GM19238 (cell line): ENCODE results near the gene GFI1.
"Not testable (repeated sequence)": the region's sequence is repeated elsewhere in the genome, so short reads cannot be mapped to it uniquely, and the experiment has no call there.

Source experiments
- DNase-seq: peaks from one replicate; pipeline ENCODE4 v3.0.0; 2011; ENCODE audit warnings: low spot score; ENCODE audit not compliant: insufficient read length

GFI1 gene

GRCh38 chr1:92465256-92465647 lies 21.5 kb downstream of the GFI1 start:
- no peak for DNase-seq

DNA sequence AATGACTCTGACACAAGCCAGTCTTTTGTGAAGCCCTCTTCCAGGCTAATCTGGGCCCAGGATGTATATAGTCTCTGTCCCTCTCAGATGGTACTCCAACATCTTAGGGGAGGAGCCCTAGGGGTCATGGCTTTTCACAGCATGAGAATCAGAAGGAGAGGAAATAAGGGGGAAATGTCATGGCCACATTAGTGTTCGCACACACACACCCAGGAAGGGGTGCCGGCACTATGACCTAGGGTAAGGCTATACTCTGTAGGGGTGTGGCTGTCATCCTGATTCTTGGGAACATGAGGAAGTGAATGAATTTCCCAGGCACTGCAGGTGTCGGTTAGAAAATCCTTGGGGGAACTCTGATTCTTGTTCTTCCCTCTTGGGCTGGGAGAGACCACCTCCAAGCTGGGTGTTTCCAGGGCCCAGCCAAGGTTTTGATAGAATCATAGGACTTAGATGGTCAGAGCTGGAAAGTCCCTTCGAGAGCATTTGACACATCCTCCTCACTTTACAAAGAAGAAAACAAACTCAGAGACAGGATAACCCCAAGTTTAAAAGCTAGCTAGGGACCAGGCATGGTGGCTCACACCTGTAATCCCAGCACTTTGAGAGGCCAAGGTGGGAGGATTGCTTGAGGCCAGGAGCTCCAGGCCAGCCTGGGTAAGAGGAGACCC lies 22.0 kb downstream of the GFI1 start:
- no peak for DNase-seq

DNA sequence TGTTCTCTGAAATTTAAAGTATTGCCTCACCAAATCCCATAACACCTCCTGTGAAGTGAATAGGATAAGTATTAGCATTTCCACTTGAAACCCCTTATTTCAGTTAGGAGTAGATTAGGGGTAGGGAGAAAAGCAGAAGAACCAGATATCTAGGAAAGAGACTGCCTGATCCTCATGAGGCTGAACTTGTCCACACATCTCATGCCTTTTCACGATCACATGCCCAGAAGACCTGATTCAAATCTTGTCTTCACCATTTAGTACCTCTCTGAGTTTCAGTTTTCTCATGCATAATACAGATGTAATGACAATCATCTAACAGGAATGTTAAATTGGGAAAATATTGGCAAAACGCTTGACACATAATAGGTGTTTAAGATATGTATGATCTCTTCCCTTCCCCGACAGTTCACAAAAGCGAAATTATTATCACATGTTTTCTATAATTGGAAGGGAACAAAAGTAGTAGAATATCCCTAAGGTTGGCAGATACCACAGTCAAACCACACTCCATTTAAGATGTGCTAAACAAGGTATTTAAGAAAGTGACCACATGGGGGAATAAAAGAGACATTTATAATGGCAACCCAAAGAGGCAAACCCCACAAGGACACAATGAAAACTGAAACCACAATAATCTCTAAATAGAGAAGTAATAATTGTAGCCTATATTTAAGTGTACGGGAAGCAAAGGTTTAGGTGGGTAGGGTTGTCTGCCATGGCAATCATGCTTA lies 25.2 kb downstream of the GFI1 start:
- peak; percentile 31 for DNase-seq

DNA sequence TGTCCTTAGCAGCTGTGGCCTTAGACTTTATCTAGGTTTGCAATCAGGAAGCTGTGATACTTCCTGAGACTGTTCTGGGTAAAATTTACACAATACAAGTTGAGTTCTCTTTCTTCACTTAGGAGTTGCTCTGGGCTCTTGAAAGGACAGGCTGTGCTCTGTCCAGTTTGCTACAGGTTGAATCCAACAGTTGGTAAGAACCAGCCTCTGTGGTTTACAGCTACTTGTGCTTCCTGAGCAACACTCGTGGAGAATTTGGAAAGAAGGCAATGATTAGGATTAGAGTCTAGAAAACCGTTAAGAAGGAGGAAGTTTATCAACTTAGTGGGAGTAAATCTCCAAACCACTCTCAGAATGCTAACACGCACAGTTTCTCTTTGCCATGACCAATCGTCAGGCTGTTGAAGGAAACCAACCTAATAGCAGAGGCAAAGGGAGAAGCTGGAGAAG lies 26.8 kb downstream of the GFI1 start:
- no peak for DNase-seq

DNA sequence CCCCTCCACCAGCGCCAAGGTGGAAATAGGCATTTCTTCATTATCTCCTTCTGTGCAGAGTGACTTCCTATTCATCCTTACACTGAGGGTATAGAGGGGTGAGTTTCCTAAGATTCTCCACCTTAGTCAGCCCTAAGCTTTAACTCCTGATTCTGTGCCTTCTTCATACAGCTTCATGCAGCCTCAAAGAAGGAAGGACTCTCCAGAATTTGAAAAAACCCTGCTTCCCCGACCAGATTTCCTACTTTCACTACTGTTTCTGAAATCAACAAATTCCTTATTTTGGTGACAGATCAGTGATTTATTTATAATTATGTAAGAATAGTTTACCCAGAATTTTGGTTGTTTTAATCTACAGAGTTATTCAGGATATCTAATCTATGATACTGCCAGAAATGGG lies 28.6 kb downstream of the GFI1 start:
- DNase-seq, result no peak

DNA sequence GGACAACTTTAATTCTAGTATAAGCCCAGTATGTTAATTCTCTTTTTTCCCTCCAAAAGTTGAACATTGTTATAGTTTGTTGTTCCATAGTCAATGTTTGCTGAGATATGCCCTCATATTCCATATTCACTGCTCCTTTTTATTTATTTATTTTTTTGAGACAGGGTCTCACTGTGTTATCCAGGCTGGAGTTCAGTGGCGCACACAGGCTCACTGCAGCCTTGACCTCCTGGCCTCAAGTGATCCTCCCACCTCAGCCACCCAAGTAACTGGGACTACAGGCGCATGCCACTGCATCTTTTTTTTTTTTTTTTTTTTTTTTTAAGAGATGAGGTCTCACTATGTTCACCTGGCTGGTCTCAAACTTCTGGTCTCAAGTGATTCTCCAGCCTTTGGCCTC lies 38.7 kb downstream of the GFI1 start:
- no peak for DNase-seq

DNA sequence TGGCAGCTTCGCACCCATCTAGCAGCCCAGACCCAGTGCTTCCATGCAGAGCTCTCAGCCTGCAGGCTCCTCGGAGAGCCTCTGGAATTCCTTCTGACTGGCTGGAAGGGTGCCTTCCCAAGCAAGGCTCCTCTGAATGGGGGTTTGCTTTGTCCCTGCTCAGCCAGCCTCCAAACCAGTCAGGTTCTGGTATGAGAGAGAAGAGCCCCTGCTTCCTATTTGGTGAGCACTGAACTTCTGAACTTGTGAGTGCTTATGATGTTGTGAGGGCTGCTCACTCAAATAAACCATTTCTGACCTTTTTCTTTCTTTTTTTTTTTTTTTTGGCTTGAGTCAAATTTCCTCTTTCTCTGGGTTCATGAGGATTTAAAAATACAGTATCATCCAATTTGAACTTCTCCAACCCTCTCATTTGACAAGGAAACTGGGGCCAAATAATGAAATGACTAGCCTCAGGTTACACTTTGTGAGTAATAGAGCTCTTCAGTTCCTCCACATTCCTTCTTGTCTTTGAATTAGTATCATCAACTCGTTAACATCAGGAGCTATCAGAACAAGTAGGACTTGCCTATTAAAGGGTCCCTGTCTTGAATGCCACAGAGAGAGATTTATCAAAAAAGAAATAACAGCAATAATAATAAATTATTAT lies 39.6 kb downstream of the GFI1 start:
- no peak for DNase-seq

GRCh38 chr1:92446546-92446945 lies 40.2 kb downstream of the GFI1 start:
- no peak for DNase-seq

GRCh38 chr1:92445865-92446264 lies 40.9 kb downstream of the GFI1 start:
- DNase-seq, result no peak

DNA sequence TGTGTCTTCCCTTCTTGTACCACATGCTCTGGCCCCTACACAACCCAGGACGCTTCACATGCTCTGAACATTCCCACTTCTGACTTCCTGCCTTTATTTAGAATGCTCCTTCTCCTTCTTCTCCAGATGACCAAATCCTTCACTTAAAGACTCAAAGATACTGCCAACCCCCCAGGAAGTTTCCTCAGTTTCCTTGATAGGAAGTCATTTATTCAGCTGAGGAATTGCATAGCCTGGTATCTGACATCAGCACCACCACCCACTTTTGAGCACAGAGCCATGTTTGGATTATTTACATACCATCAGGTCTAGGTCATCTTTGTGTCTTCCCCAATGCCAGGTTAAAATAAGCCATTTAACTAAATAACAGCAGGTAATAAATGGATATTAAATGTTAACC lies 42.4 kb downstream of the GFI1 start:
- DNase-seq, result no peak

GRCh38 chr1:92443893-92444292 lies 42.8 kb downstream of the GFI1 start:
- no peak for DNase-seq

DNA sequence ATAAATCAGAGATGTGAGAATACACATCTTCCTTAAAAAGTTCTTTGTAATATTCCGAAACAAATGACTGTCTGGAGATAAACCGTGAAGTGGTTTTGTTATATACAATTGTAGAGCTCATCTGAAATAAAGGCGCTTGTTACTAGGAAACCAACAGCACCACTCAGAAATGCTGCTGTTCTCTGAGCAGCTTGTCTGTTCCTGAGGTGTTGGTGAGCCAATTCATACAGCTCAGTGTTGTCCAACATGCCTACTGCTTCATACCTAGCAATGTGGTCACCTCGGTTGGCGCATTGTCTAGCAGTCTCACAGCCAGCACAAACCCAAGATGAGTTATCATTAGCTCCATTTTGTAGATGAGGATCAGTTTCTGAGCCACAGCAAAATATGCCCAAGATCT lies 44.4 kb downstream of the GFI1 start:
- DNase-seq, result no peak

- DNase-seq, result no peak
Measured at GRCh38 chr1:92441697-92442342, 44.9 kb downstream of the GFI1 start.

DNA sequence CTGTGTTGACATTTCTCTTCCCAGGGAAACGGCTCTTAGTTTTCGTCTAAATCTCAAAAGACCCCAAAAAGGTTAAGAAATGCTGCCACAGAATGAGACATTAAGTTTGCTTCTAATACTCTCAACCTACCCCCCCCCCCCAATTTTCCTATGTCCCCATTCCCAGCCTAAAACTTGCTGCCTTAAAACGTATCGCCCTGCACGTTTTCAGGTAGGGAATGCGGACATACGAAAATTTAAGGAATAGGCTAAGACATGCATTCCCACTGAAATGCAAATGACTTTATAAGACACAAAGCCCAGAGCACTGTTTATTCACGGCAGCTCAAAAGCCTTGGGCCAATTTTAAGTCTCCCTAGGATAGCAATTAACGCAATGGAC lies 45.4 kb downstream of the GFI1 start:
- DNase-seq, result no peak

GRCh38 chr1:92439291-92439690 lies 47.4 kb downstream of the GFI1 start:
- DNase-seq, result no peak

DNA sequence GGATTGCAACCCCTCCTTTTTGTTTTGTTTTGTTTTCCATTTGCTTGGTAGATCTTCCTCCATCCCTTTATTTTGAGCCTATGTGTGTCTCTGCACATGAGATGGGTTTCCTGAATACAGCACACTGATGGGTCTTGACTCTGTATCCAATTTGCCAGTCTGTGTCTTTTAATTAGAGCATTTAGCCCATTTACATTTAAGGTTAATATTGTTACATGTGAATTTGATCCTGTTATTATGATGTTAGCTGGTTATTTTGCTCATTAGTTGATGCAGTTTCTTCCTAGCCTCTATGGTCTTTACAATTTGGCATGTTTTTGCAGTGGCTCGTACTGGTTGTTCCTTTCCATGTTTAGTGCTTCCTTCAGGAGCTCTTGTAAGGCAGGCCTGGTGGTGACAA lies 52.2 kb downstream of the GFI1 start:
- DNase-seq, result not testable (repeated sequence)

DNA sequence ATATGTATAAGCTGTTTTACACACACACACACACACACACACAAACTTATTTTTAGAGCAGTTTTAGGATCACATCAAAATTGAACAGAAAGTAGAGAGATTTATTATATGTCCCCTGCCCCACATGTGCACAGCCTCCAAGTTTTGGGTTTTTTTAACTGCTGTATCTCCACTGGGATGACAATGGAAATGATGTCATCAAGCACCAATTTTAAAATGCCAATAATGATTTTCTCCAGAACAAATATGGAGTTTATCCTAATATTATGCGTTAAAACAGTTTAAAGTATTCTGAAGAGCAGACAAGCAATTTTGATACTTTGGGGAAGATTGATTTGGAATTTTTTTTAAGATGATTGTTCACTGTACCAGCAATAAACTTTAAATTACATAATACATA lies 56.7 kb downstream of the GFI1 start:
- DNase-seq, result no peak

DNA sequence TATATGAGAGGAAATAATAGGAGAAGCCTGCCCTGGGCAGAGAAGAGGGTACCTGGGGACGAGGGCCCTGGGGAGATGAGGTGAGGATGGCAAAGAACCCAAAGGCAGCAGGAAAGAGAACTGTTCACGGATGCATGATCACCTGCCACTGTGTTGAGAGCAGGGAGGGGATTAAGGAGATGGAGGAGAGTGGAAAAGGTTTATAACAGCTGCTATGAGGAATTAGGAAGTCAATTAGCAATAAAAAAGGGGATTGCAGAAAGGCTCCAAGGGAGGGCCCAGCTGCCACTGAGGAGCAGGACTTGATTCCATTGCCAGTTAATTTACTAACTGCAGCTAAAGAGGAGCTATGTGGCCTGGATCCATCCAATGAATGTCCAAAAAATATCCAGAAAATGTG lies 61.1 kb downstream of the GFI1 start:
- no peak for DNase-seq
